ENCODE measurements around the gene FHOD3. TPM values are rescaled to one million over a fixed set of nuclear protein-coding genes. Genes with fewer than 3 reads are reported as not detected.

The FHOD3 gene
- total and polyA plus RNA-seq, 2 of the 8 experiments (the other 6 are each of a cell fraction or from before 2014, with no cell fraction given), result 9.7 to 10.5 TPM

- no peak overlapping the region for H3K56ac ChIP-seq (replicated peaks; ENCODE audit: insufficient read length, low read depth, low read length)
- H3K18ac ChIP-seq (ENCODE audit: extremely low read depth, low read length), result no peak overlapping the region
- no peak overlapping the region for H3K4ac ChIP-seq (replicated peaks; ENCODE audit: insufficient read length, low read depth, low read length)
- FAIRE-seq (no peak), DNase-seq (ENCODE audit: low read depth in 1 of 2, low spot score in 2 of 2) (no peak)
- H2AFZ ChIP-seq (ENCODE audit: low read length), result no peak overlapping the region
- no peak overlapping the region for H2BK5ac ChIP-seq (ENCODE audit: low read depth, low read length)
- no peak overlapping the region for H2BK12ac ChIP-seq (ENCODE audit: low read depth, low read length)
- H3K27ac ChIP-seq (ENCODE audit: low read depth, low read length), result no peak overlapping the region
- no peak overlapping the region for H3K4me3 ChIP-seq (ENCODE audit: extremely low read depth in 1 of 4, insufficient read depth in 2 of 4, low read depth in 3 of 4, low read length in 4 of 4)
- no peaks in the 10 kb centered on the region for H4K20me1 ChIP-seq (replicated peaks in 1 of 2; ENCODE audit: control insufficient read depth in 1 of 2, insufficient read depth in 2 of 2, low read length in 2 of 2)
- POLR2A ChIA-PET (ENCODE audit: partially characterized antibody), result interaction anchor here (0.6 kb wide), 1 partner anchor 90 kb away, joined by 3 read pairs; no protein-coding TSS in a partner anchor
- H3K4me2 ChIP-seq (ENCODE audit: insufficient read depth in 1 of 2, low read depth in 2 of 2, low read length in 2 of 2), result no peak overlapping the region
- H3K36me3 ChIP-seq (ENCODE audit: control insufficient read depth in 2 of 4, insufficient read depth in 4 of 4, low read length in 3 of 4), result no peaks in the 10 kb centered on the region; a peak in 1 of 8 replicates
- no peak overlapping the region for H4K91ac ChIP-seq (replicated peaks; ENCODE audit: insufficient read length, low read length)
- no peaks in the 10 kb centered on the region for H3K27me3 ChIP-seq (replicated peaks in 1 of 4; ENCODE audit: control insufficient read depth in 3 of 4, extremely low read depth in 1 of 4, insufficient read depth in 3 of 4, low read length in 3 of 4)
- no peak overlapping the region for H4K8ac ChIP-seq (ENCODE audit: extremely low read depth, insufficient read depth, low read length)
- H2BK120ac ChIP-seq (replicated peaks; ENCODE audit: low read depth, low read length), result no peak overlapping the region
- CTCF ChIA-PET (ENCODE audit: partially characterized antibody), result interaction anchor here (0.6 to 1.7 kb wide), 2 partner anchors 56 to 74 kb away, joined by 3 to 4 read pairs; no protein-coding TSS in a partner anchor
- no peak overlapping the region for H3K23ac ChIP-seq (ENCODE audit: insufficient read length)
- H2BK20ac ChIP-seq (ENCODE audit: low read length), result no peak overlapping the region
- no peaks in the 10 kb centered on the region; a peak in 1 of 7 replicates for H3K4me1 ChIP-seq (replicated peaks in 1 of 4; ENCODE audit: control insufficient read depth in 3 of 4, insufficient read depth in 4 of 4, low read length in 3 of 4)
- no peaks in the 10 kb centered on the region for H3K79me1 ChIP-seq (ENCODE audit: low read depth, low read length)
- no peak overlapping the region for H3K9ac ChIP-seq (replicated peaks in 1 of 4; ENCODE audit: extremely low read depth in 1 of 4, low read depth in 3 of 4, low read length in 3 of 4)
- no peak overlapping the region for H4K5ac ChIP-seq (ENCODE audit: insufficient read length, low read depth, low read length)
- H3K9me3 ChIP-seq (ENCODE audit: insufficient read depth in 2 of 2, low read depth in 1 of 2, low read length in 1 of 2), result no peaks in the 10 kb centered on the region
- H2BK15ac ChIP-seq (ENCODE audit: low read length), result no peak overlapping the region
- H2AK5ac ChIP-seq (ENCODE audit: low read depth, low read length), result no peak overlapping the region
- H3K14ac ChIP-seq (ENCODE audit: insufficient read length), result no peak overlapping the region
- H3K79me2 ChIP-seq (ENCODE audit: control insufficient read depth in 1 of 2, insufficient read depth in 2 of 2, low read length in 2 of 2), result no peaks in the 10 kb centered on the region
- H3K23me2 ChIP-seq (ENCODE audit: low read depth, low read length), result no peaks in the 10 kb centered on the region
- TF ChIP-seq GTF2F1 (IDR thresholded peaks at IDR 0.05; ENCODE audit: borderline replicate concordance, low read depth, low read length) (no peak), EP300 (IDR thresholded peaks at IDR 0.05; ENCODE audit: borderline replicate concordance in 1 of 2, low read depth in 2 of 2, low read length in 2 of 2) (no peak), USF2 (IDR thresholded peaks at IDR 0.05; ENCODE audit: low read length) (no peak), SIN3A (conservative IDR thresholded peaks at IDR 0.05 in 1 of 2, IDR thresholded peaks at IDR 0.05 in 1 of 2; ENCODE audit: low read depth in 1 of 2, low read length in 2 of 2) (no peak), CTCF (IDR thresholded peaks at IDR 0.05; ENCODE audit: control extremely low read depth in 1 of 3, insufficient read depth in 1 of 3, low read depth in 1 of 3, low read length in 3 of 3) (no peak), CHD2 (IDR thresholded peaks at IDR 0.05; ENCODE audit: low read length) (no peak), BCL11A (IDR thresholded peaks at IDR 0.05; ENCODE audit: low read depth in 2 of 2, low read length in 2 of 2) (no peak), KDM1A (IDR thresholded peaks at IDR 0.05; ENCODE audit: borderline replicate concordance, low read length) (no peak), YY1 (IDR thresholded peaks at IDR 0.05; ENCODE audit: low read depth, low read length) (no peak), SAP30 (IDR thresholded peaks at IDR 0.05; ENCODE audit: insufficient read depth, insufficient replicate concordance, low read length) (no peak)
Measured at GRCh38 chr18:36271153-36271552, 26.4 kb upstream of the FHOD3 start.
